Hypothalamus (tissue), 51 donors: ENCODE measurements around the gene ZFPM1.

Experiments
- DNase-seq, 51 donors: peaks; one replicate each; lab custom pipeline; 2025; lab: John Stamatoyannopoulos, UW

The ZFPM1 gene

GRCh38 chr16:88535191-88535856 lies 82.2 kb downstream of the ZFPM1 start:
- DNase-seq = no peak

- no peak for DNase-seq
These were observed 82.8 kb downstream of the ZFPM1 start for GRCh38 chr16:88535857-88536222.

- no peak for DNase-seq
These were observed 83.4 kb downstream of the ZFPM1 start for GRCh38 chr16:88536510-88536909.

GRCh38 chr16:88536971-88537751 lies 84.1 kb downstream of the ZFPM1 start:
- no peak for DNase-seq

- no peak for DNase-seq
These were observed 84.8 kb downstream of the ZFPM1 start for GRCh38 chr16:88537859-88538258.

DNA sequence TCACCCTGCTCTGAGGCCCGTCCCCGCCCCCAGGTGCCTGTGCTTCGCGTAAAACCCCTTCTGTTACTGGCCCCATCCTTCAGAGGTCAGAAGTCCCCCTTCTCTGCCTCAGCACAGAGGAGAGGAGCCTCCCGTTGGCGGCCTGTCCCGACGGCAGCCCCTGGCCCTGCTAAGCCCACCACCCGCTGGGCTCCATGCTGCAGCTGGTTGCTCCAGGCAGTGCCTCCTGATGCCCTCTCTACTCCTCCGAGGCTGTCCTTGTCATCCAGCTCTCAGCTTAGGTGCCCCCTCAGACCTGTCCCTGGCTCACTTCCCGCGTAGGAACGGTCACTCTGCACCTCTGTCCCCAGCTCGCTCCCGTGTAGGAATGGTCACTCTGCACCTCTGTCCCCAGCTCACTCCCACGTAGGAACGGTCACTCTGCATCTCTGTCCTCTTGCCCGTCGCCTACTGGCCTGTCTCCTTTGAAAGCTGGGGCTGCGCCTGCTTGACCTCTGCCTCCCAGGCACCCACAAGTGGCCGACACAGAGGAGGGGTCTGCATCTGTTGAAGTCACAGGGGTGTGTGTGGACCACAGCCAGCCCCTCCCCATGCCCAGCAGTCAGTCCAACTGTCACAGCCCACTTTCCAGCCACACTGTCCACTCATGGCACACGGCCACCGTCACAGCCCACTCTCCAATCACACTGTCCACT lies 85.4 kb downstream of the ZFPM1 start:
- DNase-seq = no peak

DNA sequence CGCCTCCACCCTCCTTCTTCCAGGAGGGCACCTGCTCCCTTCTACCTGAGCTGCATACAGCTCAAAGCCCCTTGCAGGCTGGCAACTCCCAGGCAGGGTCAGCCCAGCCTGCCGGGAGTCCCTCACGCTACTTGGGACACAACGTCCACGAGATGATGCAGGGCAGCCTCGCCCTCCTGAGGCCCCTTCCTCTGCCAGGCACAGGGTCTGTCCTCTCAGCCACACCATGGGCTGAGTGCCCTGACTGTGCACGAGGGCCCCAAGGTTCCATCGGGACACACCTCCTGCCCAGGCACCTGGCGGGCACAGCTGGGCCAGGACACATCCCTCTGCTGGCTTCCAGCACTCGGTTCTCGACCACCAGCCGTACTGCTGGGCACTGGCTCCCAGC lies 86.2 kb downstream of the ZFPM1 start:
- no peak for DNase-seq

- no peak for DNase-seq
These were observed 86.7 kb downstream of the ZFPM1 start for GRCh38 chr16:88539652-88540345.

GRCh38 chr16:88540346-88540977 lies 87.4 kb downstream of the ZFPM1 start:
- DNase-seq = no peak

DNA sequence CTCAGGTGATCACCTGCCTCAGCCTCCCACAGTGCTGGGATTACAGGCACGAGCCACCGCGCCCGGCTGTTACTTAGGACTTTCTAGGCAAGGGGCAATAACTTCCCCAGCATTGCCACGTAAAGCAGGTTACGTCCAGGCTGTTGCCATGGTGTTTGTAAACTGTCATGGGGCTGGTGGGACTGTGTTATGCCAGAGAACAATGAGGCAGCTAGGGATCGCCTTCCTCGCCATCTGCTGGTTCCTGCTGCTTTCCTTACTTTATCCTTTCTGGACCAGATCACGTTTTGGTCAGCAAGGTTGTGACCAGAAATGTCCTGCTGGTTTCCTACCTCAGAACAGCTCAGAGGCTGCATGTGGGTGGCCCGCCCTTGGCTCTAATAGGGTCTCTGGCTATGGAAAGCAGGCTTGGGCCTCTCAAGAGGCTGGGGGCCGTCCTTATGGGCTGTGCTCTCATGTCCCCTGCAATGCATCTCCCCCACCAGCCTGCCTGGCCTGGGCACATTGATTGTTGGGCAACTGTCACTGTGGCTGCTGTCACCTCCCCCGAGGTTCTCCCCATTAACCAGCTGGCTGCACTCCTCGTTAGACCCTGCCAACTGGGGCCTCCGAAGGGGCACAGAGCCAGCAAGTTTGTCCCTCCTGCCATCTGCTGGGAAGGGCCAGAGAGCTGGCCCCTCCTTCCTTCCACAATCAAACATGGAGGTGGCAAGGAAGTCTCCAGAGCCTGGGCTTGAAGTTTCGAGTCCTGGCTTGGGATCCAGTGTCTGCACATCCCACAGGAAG lies 88.9 kb downstream of the ZFPM1 start:
- DNase-seq = no peak

GRCh38 chr16:88543230-88543813 lies 90.2 kb downstream of the ZFPM1 start:
- no peak for DNase-seq

GRCh38 chr16:88545781-88546180 lies 92.7 kb downstream of the ZFPM1 start:
- no peak for DNase-seq

GRCh38 chr16:88548131-88548874 lies 95.2 kb downstream of the ZFPM1 start:
- DNase-seq = no peak

DNA sequence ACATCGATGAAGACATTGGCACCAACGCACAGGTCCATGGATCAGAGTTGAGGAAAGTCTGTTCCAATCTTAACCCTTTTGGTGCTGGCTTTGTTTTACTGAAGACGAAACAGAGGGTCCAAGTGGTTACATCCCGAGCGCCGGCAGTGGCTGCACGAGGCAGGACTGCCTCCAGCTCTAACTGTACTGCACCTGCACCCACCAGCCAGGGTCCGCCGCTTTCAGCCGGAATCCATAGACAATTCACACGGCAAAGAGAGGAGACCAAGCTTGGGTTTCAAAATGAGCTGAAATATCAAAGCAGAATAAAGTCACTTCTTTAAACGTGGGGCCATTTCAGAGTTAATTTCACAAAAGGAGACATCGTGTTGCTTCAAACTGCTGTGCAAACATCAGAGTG lies 95.9 kb downstream of the ZFPM1 start:
- no peak for DNase-seq

DNA sequence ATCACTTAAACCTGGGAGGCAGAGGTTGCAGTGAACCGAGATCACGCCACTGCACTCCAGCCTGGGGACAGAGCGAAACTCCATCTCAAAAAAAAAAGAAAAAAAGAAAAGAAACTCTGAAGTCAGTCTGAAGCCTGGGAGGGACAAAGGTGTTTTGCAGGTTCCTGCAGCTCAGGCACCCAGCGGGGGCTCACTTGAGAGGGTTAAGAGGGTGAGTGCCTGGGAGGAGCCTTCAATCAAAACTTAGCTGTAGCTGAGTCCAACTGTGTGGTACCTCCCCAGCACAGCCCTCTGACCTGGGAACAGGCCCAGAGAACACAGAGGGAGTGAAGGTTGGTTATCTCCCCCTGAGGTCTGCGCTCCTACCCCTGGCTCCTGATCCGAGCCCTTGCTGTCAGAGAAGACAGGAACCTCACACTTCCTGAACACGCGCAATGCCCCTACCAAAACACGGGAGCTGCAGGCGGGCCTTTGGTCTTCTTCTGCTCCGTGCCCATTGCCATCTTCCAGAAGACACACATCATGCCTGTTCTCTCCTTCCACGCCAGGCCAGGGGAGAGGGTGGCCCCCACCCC lies 96.7 kb downstream of the ZFPM1 start:
- no peak for DNase-seq

GRCh38 chr16:88550246-88550661 lies 97.2 kb downstream of the ZFPM1 start:
- no peak for DNase-seq

DNA sequence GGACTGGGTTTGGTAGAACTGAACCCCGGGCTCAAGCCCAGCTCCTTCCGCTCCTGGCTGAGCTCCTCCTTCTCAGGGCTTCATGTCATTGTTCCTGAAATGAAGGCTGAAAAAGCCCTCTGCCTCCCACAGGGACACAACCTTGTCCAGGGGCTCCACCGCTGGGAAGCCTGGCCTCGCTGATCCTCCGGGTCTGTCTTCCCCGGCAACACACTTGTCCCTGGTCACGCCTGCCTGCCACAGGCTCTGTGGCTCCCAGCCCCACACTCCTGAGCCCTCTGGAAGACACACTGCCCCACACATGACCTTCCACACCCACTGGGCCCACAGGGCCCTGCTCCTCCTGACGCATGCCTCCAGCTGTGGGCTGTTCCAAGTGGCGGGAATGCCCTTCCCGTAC lies 99.1 kb downstream of the ZFPM1 start:
- DNase-seq = no peak

GRCh38 chr16:88552815-88553214 lies 99.7 kb downstream of the ZFPM1 start:
- no peak for DNase-seq
